Upper lobe of right lung (tissue), 1 donor: Measurements from ENCODE around the gene MCM9. TPM values are rescaled to one million over a fixed set of nuclear protein-coding genes. Genes with fewer than 3 reads are reported as not detected.
A peak's percentile ranks its signal among the peaks of the same experiment; 100 is the strongest.

ENCODE experiments used
- ATAC-seq: fragments of 200-7000 bp; cut with Tn5 transposase; one replicate; pipeline ENCODE4 v1.9.1; 2020; ENCODE audit warnings: mild to moderate bottlenecking, moderate library complexity
- DNase-seq: peaks from one replicate; pipeline ENCODE4 v3.0.0-alpha.2; 2020
- H3K27ac ChIP-seq: fragments of 200-600 bp; one replicate; pipeline ENCODE4 v1.8.0; 2022
- H3K27me3 ChIP-seq: fragments of 200-600 bp; one replicate; pipeline ENCODE4 v1.8.0; 2022; ENCODE audit warnings: mild to moderate bottlenecking
- H3K36me3 ChIP-seq: fragments of 200-600 bp; one replicate; pipeline ENCODE4 v1.8.0; 2022
- H3K4me1 ChIP-seq: fragments of 200-600 bp; one replicate; pipeline ENCODE4 v1.8.0; 2022
- H3K4me3 ChIP-seq: fragments of 200-600 bp; one replicate; pipeline ENCODE4 v1.8.0; 2022; ENCODE audit warnings: mild to moderate bottlenecking
- H3K9me3 ChIP-seq: fragments of 200-600 bp; one replicate; pipeline ENCODE4 v1.8.0; 2022
- CTCF ChIP-seq: fragments of 200-600 bp; IDR thresholded peaks from one replicate; pipeline ENCODE4 v1.8.0; 2022; ENCODE audit warnings: antibody characterized with exemption
- intact Hi-C: fragments of 100-400 bp; cut with DNase I; formaldehyde crosslinking; loops from one replicate; pipeline ENCODE4 v1.11.0; 2022
- total RNA-seq: library from RNA; stranded (reverse); fragmentation: NEBNext Ultra II Directional; extraction: Animal tissue kit (Norgen Biotek cat#: 25700); gene quantifications from one replicate; pipeline ENCODE4 v1.2.1, GENCODE V29; 2021
- donor health status: DM: no; HTN: yes; CAD: no; lungs with severe emphysema.

The MCM9 gene
- total RNA-seq, 1 donor from 2014 or later: 19.5 TPM

- DNase-seq: no peak
- intact Hi-C loops: no loop called here
- H3K4me3 ChIP-seq: no peak overlapping the region
These were observed 30.4 kb upstream of the MCM9 start for GRCh38 chr6:118965371-118965770.

GRCh38 chr6:118963003-118963402 is 28.0 kb upstream of the MCM9 start:
- peak; percentile 29 for TF ChIP-seq CTCF
- ATAC-seq: no peak
- intact Hi-C loops: no loop called here
- DNase-seq: no peak
- no peaks in the 10 kb centered on the region for H3K27me3 ChIP-seq
- no peak overlapping the region for H3K4me3 ChIP-seq
- H3K4me1 ChIP-seq: no peaks in the 10 kb centered on the region
- no peaks in the 10 kb centered on the region for H3K9me3 ChIP-seq
- no peak overlapping the region for H3K27ac ChIP-seq
- H3K36me3 ChIP-seq: no peaks in the 10 kb centered on the region

More at GRCh38 chr6:118965371-118965770, 30.4 kb upstream of the MCM9 start:
- no peak overlapping the region for H3K27ac ChIP-seq
- no peak for ATAC-seq
- no peaks in the 10 kb centered on the region for H3K9me3 ChIP-seq
- H3K27me3 ChIP-seq: no peaks in the 10 kb centered on the region
- no peak for TF ChIP-seq CTCF
- no peaks in the 10 kb centered on the region for H3K36me3 ChIP-seq
- no peaks in the 10 kb centered on the region for H3K4me1 ChIP-seq

GRCh38 chr6:118959903-118960302 is 24.9 kb upstream of the MCM9 start:
- TF ChIP-seq CTCF: no peak
- Histone ChIP-seq H3K27me3 (no peaks in the 10 kb centered on the region), H3K9me3 (no peaks in the 10 kb centered on the region), H3K27ac (no peak overlapping the region), H3K36me3 (no peaks in the 10 kb centered on the region), H3K4me3 (no peak overlapping the region), H3K4me1 (no peaks in the 10 kb centered on the region)
- DNase-seq (peak; percentile 36), ATAC-seq (peak; percentile 78)
- intact Hi-C loops: no loop called here

- Histone ChIP-seq H3K4me1 (no peaks in the 10 kb centered on the region), H3K27me3 (no peaks in the 10 kb centered on the region), H3K4me3 (no peak overlapping the region), H3K9me3 (no peaks in the 10 kb centered on the region), H3K27ac (no peak overlapping the region), H3K36me3 (no peaks in the 10 kb centered on the region)
- no peak for DNase-seq
- no peak for ATAC-seq
- TF ChIP-seq CTCF: no peak
- intact Hi-C loops: no loop called here
These were observed 18.4 kb upstream of the MCM9 start for GRCh38 chr6:118953391-118953790.

- H3K36me3 ChIP-seq: no peaks in the 10 kb centered on the region
- DNase-seq (no peak), ATAC-seq (no peak)
- H3K27me3 ChIP-seq: no peaks in the 10 kb centered on the region
- no peak overlapping the region for H3K4me3 ChIP-seq
- H3K27ac ChIP-seq: no peak overlapping the region
- intact Hi-C loops: no loop called here
- no peaks in the 10 kb centered on the region for H3K9me3 ChIP-seq
- TF ChIP-seq CTCF: no peak
- H3K4me1 ChIP-seq: no peaks in the 10 kb centered on the region
These were observed 17.7 kb upstream of the MCM9 start for GRCh38 chr6:118952683-118953082.

GRCh38 chr6:118945217-118945616 is 10.3 kb upstream of the MCM9 start:
- no peak for ATAC-seq
- no peaks in the 10 kb centered on the region for H3K36me3 ChIP-seq
- TF ChIP-seq CTCF: no peak

More at GRCh38 chr6:118945217-118945616, 10.3 kb upstream of the MCM9 start:
- H3K4me1 ChIP-seq: no peaks in the 10 kb centered on the region
- intact Hi-C loops: no loop called here
- no peaks in the 10 kb centered on the region for H3K27me3 ChIP-seq
- no peak for DNase-seq
- H3K27ac ChIP-seq: no peak overlapping the region
- no peak overlapping the region for H3K4me3 ChIP-seq
- H3K9me3 ChIP-seq: peaks cover 4% of the 10 kb centered on the region
